ENCODE results near the gene UBALD1.

Gene UBALD1

DNA sequence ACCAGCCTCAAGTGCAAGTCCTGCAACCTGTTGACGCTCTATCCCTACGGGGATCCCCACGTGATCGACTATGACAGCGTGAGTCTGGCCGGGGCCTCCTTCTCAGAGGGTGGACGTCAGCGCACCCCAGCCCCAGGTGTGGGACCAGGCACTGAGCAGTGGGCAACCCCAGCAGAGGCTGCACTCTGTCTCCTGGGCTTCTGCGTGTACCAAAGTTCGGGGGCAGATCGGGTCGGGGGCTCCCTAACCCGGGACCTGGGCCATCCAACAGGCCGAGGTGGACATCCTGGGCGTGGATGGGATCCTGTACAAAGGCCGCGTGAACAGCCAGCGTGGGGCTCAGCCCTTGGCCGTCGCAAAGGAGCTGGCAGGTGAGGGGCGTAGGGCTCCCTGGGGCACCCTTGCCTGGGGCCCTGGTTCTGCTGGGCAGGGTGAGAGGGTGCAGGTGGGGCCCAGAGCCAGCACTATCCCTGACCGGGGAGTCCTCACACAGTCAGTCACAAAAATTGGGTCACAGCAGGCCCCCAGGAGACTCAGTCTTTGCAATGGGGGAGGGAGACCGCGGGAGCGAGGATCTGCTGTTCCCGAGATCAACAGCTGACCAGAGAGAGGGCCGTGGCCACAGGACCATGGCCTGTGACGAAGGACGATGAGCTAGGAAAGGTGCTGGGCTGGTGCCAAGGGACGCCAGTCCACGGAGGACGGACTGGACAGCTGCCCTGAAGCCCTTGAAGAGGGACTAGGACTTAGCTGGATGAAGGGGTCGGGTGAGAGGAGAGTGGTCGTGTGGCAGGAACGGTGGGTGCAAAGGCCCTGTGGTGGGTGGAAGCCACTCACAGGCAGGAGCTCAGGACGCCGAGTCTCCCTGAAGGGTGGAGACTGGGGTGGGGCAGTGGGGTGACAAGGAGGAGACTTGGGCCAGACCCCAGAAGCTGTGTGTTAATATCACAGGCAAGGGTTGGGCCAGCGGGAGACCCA is 20.0 kb downstream of the UBALD1 start:
- TF ChIP-seq, protein P1, sequence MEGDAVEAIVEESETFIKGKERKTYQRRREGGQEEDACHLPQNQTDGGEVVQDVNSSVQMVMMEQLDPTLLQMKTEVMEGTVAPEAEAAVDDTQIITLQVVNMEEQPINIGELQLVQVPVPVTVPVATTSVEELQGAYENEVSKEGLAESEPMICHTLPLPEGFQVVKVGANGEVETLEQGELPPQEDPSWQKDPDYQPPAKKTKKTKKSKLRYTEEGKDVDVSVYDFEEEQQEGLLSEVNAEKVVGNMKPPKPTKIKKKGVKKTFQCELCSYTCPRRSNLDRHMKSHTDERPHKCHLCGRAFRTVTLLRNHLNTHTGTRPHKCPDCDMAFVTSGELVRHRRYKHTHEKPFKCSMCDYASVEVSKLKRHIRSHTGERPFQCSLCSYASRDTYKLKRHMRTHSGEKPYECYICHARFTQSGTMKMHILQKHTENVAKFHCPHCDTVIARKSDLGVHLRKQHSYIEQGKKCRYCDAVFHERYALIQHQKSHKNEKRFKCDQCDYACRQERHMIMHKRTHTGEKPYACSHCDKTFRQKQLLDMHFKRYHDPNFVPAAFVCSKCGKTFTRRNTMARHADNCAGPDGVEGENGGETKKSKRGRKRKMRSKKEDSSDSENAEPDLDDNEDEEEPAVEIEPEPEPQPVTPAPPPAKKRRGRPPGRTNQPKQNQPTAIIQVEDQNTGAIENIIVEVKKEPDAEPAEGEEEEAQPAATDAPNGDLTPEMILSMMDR (IDR thresholded peaks at IDR 0.05; ENCODE audit: insufficient read depth, low read depth, low read length, missing control alignments), result no peak
- no peak overlapping the region for H3K4me3 ChIP-seq (ENCODE audit: low read depth, low read length)

DNA sequence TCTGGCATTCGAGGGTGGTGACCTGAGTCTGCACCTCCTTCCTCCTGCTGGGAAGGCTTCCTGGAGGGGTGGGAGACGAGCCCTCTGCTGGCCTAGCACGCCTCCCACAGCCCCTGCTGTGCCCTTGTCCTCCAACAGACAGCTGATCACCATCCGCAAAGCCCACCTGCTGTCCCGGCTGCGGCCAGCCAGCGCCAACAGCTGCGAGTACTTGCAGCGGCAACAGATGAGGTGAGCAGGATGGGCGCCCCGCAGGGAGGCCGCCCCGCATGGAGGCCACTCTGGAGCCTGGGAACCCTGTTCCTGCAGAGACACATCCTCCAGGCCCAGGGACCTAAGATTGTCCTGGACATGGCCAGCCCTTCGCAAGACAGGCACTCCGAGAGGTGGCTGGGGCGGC is 21.6 kb downstream of the UBALD1 start:
- H3K4me3 ChIP-seq (ENCODE audit: low read depth, low read length), result no peak overlapping the region
- no peak for DNase-seq (ENCODE audit: low read depth)
- TF ChIP-seq, protein P1 (IDR thresholded peaks at IDR 0.05; ENCODE audit: insufficient read depth, low read depth, low read length, missing control alignments), result no peak

More for the DNA sequence above, 20.0 kb downstream of the UBALD1 start:
- DNase-seq (ENCODE audit: low read depth), result no peak

DNA sequence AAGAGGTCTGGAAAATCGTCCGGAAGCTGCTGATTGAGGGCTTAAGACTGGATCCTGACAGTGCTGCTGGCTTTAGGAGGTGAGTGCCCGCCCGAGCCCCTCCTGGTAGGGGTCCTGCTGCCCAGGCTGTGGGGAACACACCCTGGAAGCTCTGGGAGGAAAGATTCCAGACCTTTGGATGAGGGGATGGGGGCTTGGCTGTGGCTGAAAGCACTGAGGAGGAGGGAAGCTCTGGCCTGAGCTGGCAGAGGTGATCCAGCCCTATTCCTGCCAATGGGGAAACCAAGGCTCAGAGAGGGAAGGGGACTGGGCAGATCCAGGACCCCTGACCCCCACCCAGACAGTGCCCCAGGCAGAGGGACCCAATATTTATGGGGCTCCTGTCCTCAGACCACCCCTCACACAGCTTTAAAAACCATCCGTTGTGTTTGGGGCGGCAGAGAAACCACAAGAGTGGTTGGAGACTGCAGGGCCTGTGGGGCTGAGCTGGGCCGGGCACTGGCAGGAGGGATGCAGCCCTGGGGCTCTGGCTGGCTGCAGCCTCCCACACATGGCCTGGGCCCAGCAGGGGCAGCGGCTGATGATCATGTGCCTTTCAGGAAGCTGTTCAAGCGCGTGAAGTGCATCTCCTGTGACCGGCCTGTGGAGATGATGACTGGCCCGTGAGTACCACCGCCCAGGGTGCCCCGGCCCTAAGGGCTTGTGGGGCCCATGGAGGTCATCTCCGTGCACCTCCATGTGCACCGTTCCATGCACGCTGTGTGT is 22.8 kb downstream of the UBALD1 start:
- TF ChIP-seq, protein P1 (IDR thresholded peaks at IDR 0.05; ENCODE audit: insufficient read depth, low read depth, low read length, missing control alignments), result no peak
- no peak overlapping the region for H3K4me3 ChIP-seq (ENCODE audit: low read depth, low read length)
- no peak for DNase-seq (ENCODE audit: low read depth)

DNA sequence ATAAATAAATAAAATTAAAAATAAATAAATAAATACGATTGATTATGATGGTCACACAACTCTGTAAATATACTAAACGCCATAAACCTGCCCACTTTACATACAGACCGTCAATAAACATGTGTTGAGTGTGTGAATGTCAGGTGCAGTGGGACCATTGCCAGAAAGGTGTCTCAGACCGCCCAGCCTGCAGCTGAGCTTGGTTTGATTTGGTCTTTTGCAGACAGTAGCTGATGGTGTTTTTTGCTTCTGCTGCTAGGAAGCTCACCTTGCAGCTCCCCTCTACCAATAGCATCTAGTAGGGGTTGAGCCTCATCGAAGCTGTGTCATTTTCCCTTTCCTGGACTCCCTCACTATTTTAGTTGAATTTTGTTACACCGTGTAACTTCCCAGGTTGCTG is 23.5 kb downstream of the UBALD1 start:
- no peak overlapping the region for H3K4me3 ChIP-seq (ENCODE audit: low read depth, low read length)
- DNase-seq (ENCODE audit: low read depth), result no peak
- TF ChIP-seq, protein P1 (IDR thresholded peaks at IDR 0.05; ENCODE audit: insufficient read depth, low read depth, low read length, missing control alignments), result no peak

DNA sequence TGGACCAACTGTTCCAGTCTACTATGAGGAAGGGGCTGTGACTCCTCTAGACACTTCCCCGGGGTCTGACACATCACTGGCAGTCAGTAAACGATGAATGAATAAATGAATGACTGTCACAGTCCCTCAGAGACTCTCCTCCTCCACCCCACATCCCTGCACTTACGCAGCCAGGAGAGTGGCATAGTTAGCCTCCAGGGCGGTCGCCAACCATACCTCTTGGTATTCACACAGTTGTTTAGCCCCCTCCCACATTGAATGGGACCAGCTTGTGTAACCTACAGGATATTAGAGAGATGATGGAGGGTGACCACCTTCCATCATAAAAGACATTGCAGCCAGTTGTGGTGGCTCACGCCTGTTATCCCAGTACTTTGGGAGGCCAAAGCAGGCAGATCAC is 25.7 kb downstream of the UBALD1 start:
- TF ChIP-seq, protein P1 (IDR thresholded peaks at IDR 0.05; ENCODE audit: insufficient read depth, low read depth, low read length, missing control alignments), result no peak
- no peak overlapping the region for H3K4me3 ChIP-seq (ENCODE audit: low read depth, low read length)
- DNase-seq (ENCODE audit: low read depth), result no peak

DNA sequence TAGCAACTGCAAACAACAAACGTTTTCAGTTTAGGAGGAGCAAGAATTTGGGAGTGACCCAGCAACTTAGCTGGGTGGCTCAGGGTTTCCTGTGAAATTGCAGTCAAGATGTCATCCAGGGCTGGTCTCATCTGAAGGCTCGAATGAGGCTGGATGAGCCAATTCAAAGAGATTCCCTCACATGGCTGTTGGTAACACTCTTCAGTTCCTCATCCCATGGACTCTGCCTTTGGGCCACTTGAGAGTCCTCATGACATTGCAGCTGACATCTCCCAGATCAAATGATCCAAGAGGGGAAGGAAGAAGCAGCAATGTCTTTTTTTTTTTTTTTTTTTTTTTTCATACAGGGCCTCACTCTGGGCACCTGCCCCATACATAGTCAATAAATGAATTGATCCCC is 26.3 kb downstream of the UBALD1 start:
- no peak for DNase-seq (ENCODE audit: low read depth)
- TF ChIP-seq, protein P1 (IDR thresholded peaks at IDR 0.05; ENCODE audit: insufficient read depth, low read depth, low read length, missing control alignments), result no peak
- H3K4me3 ChIP-seq (ENCODE audit: low read depth, low read length), result no peak overlapping the region

All from GM12865 (cell line).